ENCODE measurements around the gene NCKIPSD.
A peak's percentile ranks its signal among the peaks of the same experiment; 100 is the strongest.

NCKIPSD gene

DNA sequence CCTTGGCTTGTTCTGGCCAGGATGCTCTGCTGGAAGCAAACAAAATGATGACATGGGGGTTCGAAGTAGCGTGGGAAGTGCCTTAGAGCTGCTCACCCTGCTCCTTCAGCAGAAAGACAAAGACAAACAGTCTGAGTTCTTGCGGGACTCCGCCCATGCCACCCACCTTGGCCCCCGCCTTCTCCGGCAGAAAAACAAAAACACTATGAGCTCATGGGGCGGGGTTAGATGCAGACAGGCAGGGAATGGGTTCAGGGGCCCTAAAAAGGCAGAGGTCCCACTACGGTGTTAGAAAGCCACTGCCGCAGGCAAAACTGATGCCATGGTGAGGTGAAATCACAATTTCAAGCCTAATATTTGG is 9.7 kb upstream of the NCKIPSD start:
- DNase-seq (ENCODE audit: low spot score) = no peak
- TF ChIP-seq, protein P1, sequence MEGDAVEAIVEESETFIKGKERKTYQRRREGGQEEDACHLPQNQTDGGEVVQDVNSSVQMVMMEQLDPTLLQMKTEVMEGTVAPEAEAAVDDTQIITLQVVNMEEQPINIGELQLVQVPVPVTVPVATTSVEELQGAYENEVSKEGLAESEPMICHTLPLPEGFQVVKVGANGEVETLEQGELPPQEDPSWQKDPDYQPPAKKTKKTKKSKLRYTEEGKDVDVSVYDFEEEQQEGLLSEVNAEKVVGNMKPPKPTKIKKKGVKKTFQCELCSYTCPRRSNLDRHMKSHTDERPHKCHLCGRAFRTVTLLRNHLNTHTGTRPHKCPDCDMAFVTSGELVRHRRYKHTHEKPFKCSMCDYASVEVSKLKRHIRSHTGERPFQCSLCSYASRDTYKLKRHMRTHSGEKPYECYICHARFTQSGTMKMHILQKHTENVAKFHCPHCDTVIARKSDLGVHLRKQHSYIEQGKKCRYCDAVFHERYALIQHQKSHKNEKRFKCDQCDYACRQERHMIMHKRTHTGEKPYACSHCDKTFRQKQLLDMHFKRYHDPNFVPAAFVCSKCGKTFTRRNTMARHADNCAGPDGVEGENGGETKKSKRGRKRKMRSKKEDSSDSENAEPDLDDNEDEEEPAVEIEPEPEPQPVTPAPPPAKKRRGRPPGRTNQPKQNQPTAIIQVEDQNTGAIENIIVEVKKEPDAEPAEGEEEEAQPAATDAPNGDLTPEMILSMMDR (IDR thresholded peaks at IDR 0.05; ENCODE audit: poor library complexity, severe bottlenecking) = no peak

DNA sequence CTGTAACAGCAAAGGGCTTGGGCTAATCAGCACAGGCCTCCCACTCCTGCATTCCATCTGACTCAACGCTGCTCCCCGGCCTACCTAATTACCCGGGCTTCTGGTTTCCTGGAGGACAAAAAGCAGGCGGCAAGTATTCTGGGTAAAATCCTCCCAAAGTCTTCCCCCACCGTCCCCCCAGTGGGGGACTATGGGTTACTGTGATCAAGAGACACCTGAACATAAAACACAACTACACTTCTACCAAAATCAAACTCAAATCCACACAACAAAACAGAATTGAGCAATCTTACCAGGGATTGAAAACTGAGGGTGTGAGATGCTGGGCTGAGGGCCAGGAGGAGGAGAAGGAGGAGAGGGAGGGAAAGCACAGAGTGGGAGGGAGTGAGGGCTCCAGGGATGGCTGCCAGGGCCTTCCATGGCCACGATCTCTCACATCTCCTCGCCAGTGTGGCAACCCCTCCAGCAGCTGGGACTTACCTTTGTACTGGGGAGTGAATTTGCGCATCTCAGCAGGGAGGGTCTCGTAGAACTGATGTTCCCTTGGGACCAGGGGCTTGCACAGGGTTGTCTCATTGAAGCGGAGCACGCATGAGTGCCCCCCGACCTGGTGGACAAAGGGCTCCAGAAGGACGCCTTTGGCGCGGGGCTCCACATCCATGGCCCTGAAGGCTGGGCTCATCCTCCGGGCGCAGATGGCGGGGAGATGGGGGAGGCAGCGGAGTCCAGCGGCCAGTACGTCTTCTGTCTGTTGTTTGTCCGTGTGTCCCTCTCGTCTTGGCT is 9.1 kb upstream of the NCKIPSD start:
- peaks cover 88% of the 10 kb centered on the region for H3K36me3 ChIP-seq (ENCODE audit: low read depth)
- no peaks in the 10 kb centered on the region for H3K9me3 ChIP-seq (ENCODE audit: severe bottlenecking)
- DNase-seq (ENCODE audit: low spot score) = peak; percentile 82
- peak; percentile 87 for ATAC-seq (ENCODE audit: low read depth)
- no peak overlapping the region for H3K4me3 ChIP-seq (ENCODE audit: severe bottlenecking)
- TF ChIP-seq, protein P1 (IDR thresholded peaks at IDR 0.05; ENCODE audit: poor library complexity, severe bottlenecking) = no peak
- H3K27me3 ChIP-seq (ENCODE audit: insufficient read depth, poor library complexity, severe bottlenecking) = no peaks in the 10 kb centered on the region
- H3K27ac ChIP-seq (ENCODE audit: poor library complexity, severe bottlenecking) = peak overlapping the region; percentile 87
- H3K4me1 ChIP-seq (ENCODE audit: insufficient read depth, poor library complexity, severe bottlenecking) = peaks cover 27% of the 10 kb centered on the region

More for the DNA sequence above, 9.7 kb upstream of the NCKIPSD start:
- no peaks in the 10 kb centered on the region for H3K27me3 ChIP-seq (ENCODE audit: insufficient read depth, poor library complexity, severe bottlenecking)
- peak overlapping the region; percentile 87 for H3K27ac ChIP-seq (ENCODE audit: poor library complexity, severe bottlenecking)
- H3K4me1 ChIP-seq (ENCODE audit: insufficient read depth, poor library complexity, severe bottlenecking) = peaks cover 27% of the 10 kb centered on the region
- H3K4me3 ChIP-seq (ENCODE audit: severe bottlenecking) = no peak overlapping the region
- H3K9me3 ChIP-seq (ENCODE audit: severe bottlenecking) = no peaks in the 10 kb centered on the region
- peak; percentile 60 for ATAC-seq (ENCODE audit: low read depth)
- H3K36me3 ChIP-seq (ENCODE audit: low read depth) = peaks cover 88% of the 10 kb centered on the region

DNA sequence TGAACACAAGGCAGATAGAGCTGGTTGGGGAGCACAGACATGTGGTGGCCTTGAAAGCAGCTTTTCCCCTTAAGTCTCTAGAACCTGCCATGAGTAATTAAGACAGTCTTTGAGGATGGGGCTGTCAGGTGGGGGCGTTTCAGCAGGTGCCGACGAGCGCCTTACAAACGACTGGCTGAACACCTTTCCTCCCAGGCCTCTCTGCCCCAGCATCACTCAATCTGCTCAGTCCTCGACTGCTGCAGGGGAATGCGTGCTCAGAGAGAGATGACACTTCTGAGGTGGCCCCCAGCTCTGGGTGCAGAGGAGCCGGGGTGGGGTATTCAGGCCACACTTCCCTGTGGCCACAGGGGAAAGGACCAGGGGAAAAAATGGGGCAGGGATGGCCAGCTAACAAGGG is 8.1 kb upstream of the NCKIPSD start:
- Histone ChIP-seq H3K4me3 (ENCODE audit: severe bottlenecking) (no peak overlapping the region), H3K4me1 (ENCODE audit: insufficient read depth, poor library complexity, severe bottlenecking) (peaks cover 27% of the 10 kb centered on the region), H3K9me3 (ENCODE audit: severe bottlenecking) (no peaks in the 10 kb centered on the region), H3K27me3 (ENCODE audit: insufficient read depth, poor library complexity, severe bottlenecking) (no peaks in the 10 kb centered on the region), H3K36me3 (ENCODE audit: low read depth) (peaks cover 88% of the 10 kb centered on the region), H3K27ac (ENCODE audit: poor library complexity, severe bottlenecking) (peak overlapping the region; percentile 87)
- ATAC-seq (ENCODE audit: low read depth) (no peak), DNase-seq (ENCODE audit: low spot score) (no peak)
- TF ChIP-seq, protein P1 (IDR thresholded peaks at IDR 0.05; ENCODE audit: poor library complexity, severe bottlenecking) = no peak

DNA sequence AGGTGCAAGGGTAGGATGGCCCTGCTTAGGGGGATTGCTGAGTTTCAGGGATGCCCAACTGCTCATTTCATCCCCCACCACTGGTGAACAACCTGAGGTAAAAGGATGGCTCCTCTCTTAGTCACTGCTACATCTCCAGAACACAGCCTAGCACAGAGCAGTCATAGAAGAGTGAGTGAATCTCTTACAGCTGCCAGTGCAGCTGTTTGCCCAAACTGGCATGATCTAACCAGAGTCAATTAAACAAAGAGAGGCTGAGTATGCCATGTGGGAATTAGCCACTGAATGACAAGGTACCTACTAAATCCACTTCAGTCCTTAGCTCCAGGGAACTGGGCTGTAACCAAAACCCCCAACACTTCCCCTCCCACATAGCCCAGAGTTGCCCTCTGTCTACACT is 6.8 kb upstream of the NCKIPSD start:
- H3K27ac ChIP-seq (ENCODE audit: poor library complexity, severe bottlenecking) = peak overlapping the region; percentile 87
- TF ChIP-seq, protein P1 (IDR thresholded peaks at IDR 0.05; ENCODE audit: poor library complexity, severe bottlenecking) = no peak
- H3K36me3 ChIP-seq (ENCODE audit: low read depth) = peaks cover 88% of the 10 kb centered on the region
- no peak overlapping the region for H3K4me3 ChIP-seq (ENCODE audit: severe bottlenecking)
- H3K9me3 ChIP-seq (ENCODE audit: severe bottlenecking) = no peaks in the 10 kb centered on the region
- DNase-seq (ENCODE audit: low spot score) (no peak), ATAC-seq (ENCODE audit: low read depth) (no peak)
- H3K4me1 ChIP-seq (ENCODE audit: insufficient read depth, poor library complexity, severe bottlenecking) = peaks cover 27% of the 10 kb centered on the region
- no peaks in the 10 kb centered on the region for H3K27me3 ChIP-seq (ENCODE audit: insufficient read depth, poor library complexity, severe bottlenecking)

DNA sequence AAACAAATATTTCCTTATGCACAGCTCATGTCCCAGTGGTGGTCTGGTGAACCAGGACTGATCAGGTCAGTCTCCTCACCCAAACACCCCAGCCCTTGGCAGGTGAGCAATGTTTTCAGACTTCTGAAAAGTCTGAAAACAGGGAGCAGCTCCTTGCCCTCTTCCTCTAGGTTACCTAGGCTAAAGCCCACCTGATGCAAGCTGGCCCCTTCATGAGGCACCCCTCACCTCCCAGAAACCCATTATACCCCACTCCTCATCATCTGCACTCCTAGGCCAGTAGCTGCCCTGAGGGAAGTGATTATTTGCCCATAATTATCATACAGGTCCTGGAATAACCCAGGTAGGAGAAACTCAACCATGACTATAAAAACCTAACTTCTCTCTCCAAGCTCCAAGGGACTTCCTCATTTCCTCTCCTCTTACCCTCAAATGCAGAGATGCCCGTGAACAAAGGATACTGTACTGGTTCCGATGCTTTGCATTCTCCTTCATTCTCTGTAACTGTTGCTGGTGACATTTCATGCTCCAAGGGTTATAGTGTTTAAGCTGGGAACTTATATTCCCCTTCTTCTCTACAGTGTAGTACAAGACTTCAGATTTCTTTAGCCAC is 5.2 kb upstream of the NCKIPSD start:
- H3K27me3 ChIP-seq (ENCODE audit: insufficient read depth, poor library complexity, severe bottlenecking) = no peaks in the 10 kb centered on the region
- H3K4me3 ChIP-seq (ENCODE audit: severe bottlenecking) = no peak overlapping the region
- H3K27ac ChIP-seq (ENCODE audit: poor library complexity, severe bottlenecking) = no peak overlapping the region
- ATAC-seq (ENCODE audit: low read depth) (no peak), DNase-seq (ENCODE audit: low spot score) (no peak)
- H3K36me3 ChIP-seq (ENCODE audit: low read depth) = peaks cover 82% of the 10 kb centered on the region
- no peaks in the 10 kb centered on the region for H3K9me3 ChIP-seq (ENCODE audit: severe bottlenecking)
- H3K4me1 ChIP-seq (ENCODE audit: insufficient read depth, poor library complexity, severe bottlenecking) = peaks cover 24% of the 10 kb centered on the region
- TF ChIP-seq, protein P1 (IDR thresholded peaks at IDR 0.05; ENCODE audit: poor library complexity, severe bottlenecking) = no peak

Data from RWPE2 (cell line).